Epidermal melanocyte (primary cell): ENCODE data around the gene WLS.
A peak's percentile ranks its signal among the peaks of the same experiment; 100 is the strongest.

Source experiments
- DNase-seq: peaks from one replicate; pipeline ENCODE4 v3.0.0; 2011; ENCODE audit warnings: low spot score; ENCODE audit not compliant: insufficient read length

WLS gene

GRCh38 chr1:68141071-68142021, 91.0 kb downstream of the WLS start:
- DNase-seq: no peak

GRCh38 chr1:68140536-68140935, 91.8 kb downstream of the WLS start:
- no peak for DNase-seq

- no peak for DNase-seq
Observed at GRCh38 chr1:68136187-68136586, 96.1 kb downstream of the WLS start.

GRCh38 chr1:68132426-68133130, 99.7 kb downstream of the WLS start:
- DNase-seq: no peak

GRCh38 chr1:68131261-68131660, 101.1 kb downstream of the WLS start:
- no peak for DNase-seq

- DNase-seq: no peak
Observed at GRCh38 chr1:68129536-68130250, 102.6 kb downstream of the WLS start.

GRCh38 chr1:68128820-68129219, 103.5 kb downstream of the WLS start:
- no peak for DNase-seq

GRCh38 chr1:68128157-68128556, 104.2 kb downstream of the WLS start:
- DNase-seq: no peak

GRCh38 chr1:68121536-68121935, 110.8 kb downstream of the WLS start:
- no peak for DNase-seq

- peak; percentile 59 for DNase-seq
Observed at GRCh38 chr1:68120136-68120791, 112.1 kb downstream of the WLS start.

- DNase-seq: no peak
Observed at GRCh38 chr1:68119445-68119844, 112.9 kb downstream of the WLS start.

GRCh38 chr1:68117416-68117815, 114.9 kb downstream of the WLS start:
- no peak for DNase-seq

- peak; percentile 34 for DNase-seq
Observed at GRCh38 chr1:68116643-68117235, 115.6 kb downstream of the WLS start.

- no peak for DNase-seq
Observed at GRCh38 chr1:68115308-68115707, 117.0 kb downstream of the WLS start.

GRCh38 chr1:68113966-68114365, 118.4 kb downstream of the WLS start:
- no peak for DNase-seq

- DNase-seq: no peak
Observed at GRCh38 chr1:68112835-68113243, 119.5 kb downstream of the WLS start.

- peak; percentile 71 for DNase-seq
Observed at GRCh38 chr1:68111519-68112436, 120.5 kb downstream of the WLS start.

- no peak for DNase-seq
Observed at GRCh38 chr1:68107771-68108170, 124.6 kb downstream of the WLS start.

GRCh38 chr1:68103884-68104554, 128.3 kb downstream of the WLS start:
- no peak for DNase-seq
